Hepatocyte (in vitro differentiated cells): ENCODE results near the gene OTULINL.

Source experiments
- CTCF ChIP-seq: fragments of 200-600 bp; sonication (generic); IDR thresholded peaks from 2 replicates; pipeline ENCODE4 v1.5.1; 2016; ENCODE audit warnings: antibody characterized with exemption, mild to moderate bottlenecking; ENCODE audit not compliant: poor library complexity
- EZH2 ChIP-seq: fragments of 200-600 bp; sonication (generic); IDR thresholded peaks from 2 replicates; pipeline ENCODE4 v1.6.1; 2016; ENCODE audit warnings: antibody characterized with exemption, mild to moderate bottlenecking, borderline replicate concordance

GRCh38 chr5:14560091-14560595 lies 21.4 kb upstream of the OTULINL start:
- TF ChIP-seq CTCF (no peak), EZH2 (no peak)
